ENCODE results near the gene DRD5.

Gene DRD5

DNA sequence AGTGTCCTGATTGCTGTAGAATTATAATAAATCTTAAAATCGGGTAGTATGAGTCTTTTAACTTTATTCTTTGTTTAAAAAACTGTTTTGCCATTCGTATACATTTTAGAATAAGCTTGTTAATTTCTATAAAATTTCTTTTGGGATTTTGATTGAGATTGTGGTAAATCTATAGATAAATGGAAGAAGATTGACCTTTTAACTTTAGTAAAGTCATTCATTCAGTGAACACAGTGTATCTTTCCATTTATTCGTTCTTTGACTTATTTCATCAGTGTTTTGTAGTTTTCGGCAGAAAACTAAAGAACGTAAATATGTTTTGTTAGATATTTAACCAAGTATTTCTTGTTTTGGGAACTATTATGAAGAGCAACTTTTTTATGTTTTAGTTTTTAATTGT is 38.9 kb downstream of the DRD5 start:
- DNase-seq: no peak

DNA sequence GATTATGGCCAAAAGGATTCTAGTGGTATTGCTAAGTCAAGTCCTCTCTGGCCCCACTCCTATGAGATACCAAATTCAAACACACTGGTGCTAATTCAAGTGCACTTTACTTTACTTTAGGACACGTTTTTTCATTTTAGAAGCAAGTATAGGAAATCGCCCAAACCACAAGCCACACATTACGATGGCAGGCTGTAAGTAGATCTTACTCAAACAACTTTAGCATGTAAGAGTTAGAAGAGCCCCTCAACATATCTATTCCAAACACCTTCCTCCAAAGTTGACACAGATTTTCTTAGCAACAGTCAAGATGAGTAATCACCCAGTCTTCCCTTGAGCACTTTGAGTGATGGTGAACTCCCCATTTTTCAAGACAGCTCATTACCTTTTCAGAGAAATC is 43.6 kb downstream of the DRD5 start:
- no peak for DNase-seq

DNA sequence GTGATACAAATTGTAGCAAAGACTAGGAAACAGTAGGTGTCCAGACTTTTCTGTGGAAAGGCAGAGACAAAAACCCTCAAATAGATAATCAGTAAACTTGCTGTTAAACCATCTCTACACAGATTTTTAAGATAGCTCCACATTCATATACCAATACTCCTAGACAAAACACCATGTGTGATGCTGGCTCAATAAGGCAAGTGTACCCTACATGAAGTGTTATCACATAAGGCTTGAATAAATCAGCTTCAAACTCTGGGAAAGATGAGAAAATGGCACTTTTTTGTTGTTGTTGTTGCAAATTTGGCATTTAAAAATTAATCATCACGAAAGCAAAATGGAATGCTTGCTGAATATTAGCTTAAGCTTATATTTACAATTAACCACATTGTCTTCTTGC is 45.1 kb downstream of the DRD5 start:
- no peak for DNase-seq

DNA sequence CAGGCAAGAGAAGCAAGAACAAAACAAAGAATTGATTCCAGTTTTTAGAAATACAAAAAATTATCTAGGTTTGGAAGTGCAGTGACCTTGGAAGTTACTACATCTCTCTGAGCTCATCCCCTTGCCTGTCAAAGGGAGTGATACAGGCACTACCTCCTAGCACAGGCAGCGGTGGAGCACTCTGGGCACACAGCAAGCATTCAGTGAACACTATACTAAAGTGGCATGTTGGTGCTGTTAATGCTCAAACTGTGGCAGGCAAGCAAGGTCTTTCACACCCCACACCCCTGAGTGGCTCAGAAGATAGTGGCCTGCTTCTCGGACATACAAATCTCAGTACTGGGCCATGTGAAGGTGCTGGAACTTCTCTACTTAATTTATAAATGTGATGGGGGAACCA is 51.2 kb downstream of the DRD5 start:
- DNase-seq: no peak

DNA sequence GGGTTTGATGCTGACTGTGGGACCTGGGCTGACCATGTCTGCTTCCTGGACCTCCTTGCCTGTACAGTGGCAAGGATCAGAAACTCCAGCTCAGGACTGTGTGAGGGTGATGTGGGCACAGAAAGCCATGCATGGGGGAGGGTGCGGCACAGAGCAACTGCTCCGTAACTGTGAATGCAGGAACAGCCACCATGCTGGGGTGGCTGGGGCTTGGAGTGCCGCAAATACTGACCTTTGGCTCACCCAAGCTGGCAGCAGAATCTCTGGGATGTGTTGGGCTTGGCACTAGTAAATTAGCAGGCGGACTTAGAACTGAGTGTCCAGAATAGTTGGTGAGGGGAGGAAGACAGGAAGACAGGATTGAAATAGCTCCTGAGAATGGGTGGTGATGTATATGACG is 52.0 kb downstream of the DRD5 start:
- no peak for DNase-seq
